NCI-H748 (cell line): ENCODE data around the gene ZNF280C.
"Not testable (repeated sequence)": the region's sequence is repeated elsewhere in the genome, so short reads cannot be mapped to it uniquely, and the experiment has no call there.

Experiments
- DNase-seq: peaks from one replicate; lab custom pipeline; 2025; ENCODE audit not compliant: unreplicated experiment; lab: John Stamatoyannopoulos, UW

Gene ZNF280C

DNA sequence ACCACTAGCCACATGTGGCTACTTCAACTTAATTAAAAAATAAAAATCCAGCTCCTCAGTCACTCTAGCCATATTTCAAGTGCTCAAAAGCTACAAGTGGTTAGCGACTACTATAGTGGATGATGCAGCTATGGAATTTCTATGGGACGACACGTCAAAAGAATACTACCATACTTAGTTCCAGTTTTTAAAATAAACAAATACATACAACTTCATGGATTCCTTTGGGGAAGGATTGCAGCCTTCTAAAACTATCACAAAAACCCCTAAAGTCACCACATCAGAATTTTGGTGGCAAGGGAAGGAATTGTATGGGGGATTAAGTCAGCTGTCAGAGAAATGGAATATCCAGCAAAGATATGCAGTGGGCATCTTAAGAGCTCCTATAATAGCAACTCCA, 6.5 kb downstream of the ZNF280C start:
- no peak for DNase-seq

DNA sequence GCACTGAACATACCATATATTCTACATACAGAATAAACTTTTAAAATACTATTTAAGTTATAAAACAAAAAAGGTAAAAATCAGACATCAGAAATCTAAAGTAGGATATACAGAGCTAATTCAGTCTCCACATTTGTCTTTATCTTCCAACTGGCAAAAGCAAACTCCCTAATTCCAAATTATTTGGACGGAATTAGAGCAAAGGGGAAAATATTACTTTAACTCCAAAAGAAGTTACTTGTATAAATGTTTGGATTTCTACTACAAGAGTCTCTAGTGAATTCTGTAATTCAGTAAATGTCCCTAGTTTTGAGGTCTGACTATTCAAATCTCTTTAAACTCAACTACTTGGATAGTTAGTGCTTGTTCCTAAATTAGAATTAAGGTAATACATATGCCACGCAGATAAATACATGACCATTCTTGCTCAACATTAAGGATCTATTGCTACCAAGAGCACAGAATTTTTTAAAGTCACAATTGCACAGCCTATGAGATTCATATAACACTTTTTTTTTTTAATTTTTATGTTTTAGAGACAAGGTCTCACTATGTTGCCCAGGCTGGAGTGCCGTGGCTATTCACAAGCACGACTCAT, 7.3 kb downstream of the ZNF280C start:
- DNase-seq, result no peak

DNA sequence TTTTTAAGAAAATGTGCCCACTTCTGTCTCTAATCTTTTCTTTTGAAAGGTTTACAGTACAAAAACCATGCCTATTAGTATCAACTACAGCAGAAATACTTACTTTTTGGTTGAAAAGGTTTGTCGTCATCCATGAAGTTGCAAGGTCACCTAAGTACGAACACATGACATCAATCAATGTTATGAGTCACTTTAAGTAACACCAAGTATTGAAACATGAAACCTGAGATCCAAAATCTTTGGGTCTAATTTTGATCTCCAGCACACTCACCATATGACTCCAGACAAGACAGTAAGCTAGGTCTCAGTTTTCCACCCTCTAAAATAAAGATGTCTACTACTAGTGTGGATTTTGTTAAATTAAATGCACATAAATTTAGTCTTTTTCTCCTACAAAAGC, 8.4 kb downstream of the ZNF280C start:
- no peak for DNase-seq

DNA sequence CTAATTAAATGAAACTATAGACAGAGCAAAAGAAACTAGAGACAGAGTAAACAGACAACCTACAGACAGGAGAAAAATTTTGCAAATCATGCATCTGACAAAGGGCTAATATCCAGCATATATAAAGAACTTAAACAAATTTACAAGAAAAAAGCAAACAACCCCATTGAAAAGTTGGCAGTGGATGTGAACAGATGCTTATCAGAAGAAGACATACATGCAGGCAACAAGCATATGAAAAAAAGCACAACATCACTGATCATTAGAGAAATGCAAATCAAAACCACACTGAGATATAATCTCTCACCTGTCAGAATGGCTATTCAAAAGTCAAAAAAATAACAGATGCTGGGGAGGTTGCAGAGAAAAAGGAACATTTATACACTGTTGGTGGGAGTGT, 14.8 kb downstream of the ZNF280C start:
- peak; percentile 51 for DNase-seq

DNA sequence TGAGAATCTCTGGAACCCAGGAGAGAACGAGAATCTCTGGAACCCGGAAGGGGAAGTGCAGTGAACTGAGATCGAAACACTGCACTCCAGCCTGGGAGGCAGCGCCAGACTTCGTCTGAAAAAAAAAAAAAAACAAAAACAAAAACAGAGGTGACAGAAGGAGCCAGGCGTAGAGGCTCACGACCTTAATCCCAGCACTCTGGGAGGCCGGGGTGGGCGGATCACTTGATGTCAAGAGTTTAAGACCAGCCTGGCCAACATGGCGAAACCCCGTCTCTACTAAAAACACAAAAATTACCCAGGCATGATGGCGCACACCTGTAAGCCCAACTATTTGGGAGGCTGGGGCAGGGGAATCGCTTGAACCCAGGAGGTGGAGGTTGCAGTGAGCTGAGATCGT, 17.0 kb downstream of the ZNF280C start:
- DNase-seq, result no peak

DNA sequence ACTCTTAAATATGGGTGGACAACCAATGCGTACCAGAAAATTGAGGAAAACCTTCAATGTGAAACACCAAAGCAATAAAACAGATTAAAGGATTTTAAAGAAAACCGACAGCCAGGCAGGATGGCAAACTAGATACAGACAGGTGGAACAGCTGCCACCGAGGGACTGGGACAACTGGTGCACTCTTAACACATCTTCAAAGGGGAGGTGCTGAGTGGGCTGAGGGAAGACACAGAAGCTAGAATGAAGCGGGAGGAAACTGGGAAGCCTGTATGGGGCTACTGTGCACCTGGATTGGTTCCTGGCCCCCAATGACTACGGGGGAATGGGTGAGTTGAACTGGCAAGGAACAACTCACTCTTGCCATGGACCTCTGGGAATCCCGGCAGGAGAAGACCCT, 20.7 kb downstream of the ZNF280C start:
- no peak for DNase-seq

DNA sequence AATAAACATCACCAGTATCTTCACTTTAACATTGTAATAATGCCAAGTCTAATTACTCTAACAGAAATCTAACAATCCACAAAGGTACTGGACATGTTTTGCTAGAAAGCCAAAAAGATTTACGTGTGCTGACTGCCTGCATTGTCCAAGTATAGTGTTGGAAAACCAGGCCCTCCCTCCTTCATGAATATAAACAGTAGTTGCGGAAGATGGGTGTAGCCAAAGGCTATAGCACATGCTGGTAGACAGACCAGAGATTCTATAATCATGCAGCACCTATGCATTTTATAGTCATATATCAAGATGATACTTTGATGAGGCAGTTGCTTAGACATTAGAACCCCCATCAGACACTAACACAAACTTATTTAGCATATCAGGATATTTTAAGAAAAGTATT, 22.6 kb downstream of the ZNF280C start:
- DNase-seq, result no peak

DNA sequence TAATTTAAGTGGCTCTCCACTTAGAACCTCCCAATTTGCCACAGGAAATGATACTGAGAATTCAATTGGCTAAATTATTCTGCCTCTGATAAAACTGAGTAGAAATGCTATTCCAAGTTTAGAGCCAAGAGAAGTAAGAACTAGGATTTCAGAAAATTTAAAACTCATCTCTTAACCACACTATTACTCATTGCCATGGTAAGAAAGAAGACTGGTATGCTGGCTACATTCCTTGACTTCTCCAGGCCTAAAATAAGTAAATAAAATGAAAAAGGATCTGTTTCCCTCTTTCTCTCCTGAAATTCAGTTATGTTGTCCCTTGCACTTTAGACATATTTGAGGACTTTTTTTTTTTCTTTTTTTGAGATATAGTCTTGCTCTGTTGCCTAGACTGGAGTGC, 23.3 kb downstream of the ZNF280C start:
- DNase-seq, result no peak

DNA sequence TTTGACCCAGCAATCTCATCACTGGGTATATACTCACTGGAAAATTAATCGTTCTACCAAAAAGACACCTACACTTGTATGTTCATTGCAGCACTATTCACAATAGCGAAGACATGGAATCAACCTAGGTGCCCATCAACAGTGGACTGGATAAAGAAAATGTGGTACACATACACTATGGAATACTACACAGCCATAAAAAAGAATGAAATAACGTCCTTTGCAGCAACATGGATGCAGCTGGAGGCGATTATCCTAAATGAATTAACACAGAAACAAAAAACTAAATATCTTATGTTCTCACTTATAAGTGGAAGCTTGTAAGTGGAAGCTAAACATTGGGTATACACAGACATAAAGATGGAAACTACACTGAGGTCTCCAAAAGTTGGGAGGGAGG, 37.5 kb downstream of the ZNF280C start:
- not testable (repeated sequence) for DNase-seq

DNA sequence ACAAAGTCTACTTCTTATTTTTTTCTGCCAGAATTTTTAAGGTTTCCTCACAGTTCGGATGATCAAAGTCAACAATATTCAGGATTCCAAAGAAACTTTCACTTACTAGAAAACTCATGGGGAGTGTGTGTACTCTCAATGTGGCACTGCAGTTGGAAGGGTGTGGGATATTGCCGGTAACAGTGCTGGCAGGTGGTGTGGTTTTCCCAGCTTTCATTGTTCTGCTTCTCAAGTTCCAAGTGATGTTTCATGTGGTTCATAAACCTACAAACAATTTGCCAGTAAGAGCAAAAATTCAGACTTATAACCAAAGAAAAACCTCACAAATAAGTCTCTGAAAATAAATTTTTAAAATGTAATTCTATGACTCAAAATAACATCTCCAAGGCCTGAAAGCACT, 39.8 kb downstream of the ZNF280C start:
- no peak for DNase-seq

DNA sequence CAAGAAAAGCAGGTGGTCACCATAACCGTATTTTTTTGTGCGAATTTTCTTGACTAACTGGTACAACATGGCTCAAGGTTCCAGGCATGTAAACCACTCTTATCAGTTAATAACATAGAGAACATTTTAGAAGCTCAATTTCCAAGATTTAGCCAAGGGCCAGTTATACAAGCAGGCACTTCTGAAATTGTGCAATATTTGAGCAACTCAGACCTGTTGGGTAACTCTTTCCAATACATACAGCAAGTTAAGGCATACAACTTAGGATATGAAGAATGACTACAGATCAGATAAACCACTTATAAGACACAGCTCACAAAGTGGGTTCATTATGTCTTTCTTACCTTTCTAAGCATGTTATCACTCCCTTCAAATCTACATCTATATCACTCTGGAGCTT, 43.9 kb downstream of the ZNF280C start:
- no peak for DNase-seq

DNA sequence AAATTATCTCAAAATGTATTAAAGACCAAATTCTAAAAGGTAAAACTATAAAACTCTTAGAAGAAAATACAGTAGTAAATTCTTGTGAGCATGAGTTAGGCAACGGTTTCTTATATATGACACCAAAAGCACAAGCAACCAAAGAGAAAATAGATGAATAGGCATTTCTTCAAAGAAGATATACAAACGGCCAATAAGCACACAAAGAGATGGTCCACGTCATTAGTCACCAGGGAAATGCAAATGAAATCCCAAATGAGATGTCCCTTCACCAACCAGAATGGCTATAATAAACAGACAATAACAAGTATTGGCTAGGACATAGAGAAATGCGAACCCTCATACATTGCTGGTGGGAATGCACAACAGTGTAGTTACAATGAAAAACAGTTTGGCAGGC, 52.4 kb downstream of the ZNF280C start:
- no peak for DNase-seq

DNA sequence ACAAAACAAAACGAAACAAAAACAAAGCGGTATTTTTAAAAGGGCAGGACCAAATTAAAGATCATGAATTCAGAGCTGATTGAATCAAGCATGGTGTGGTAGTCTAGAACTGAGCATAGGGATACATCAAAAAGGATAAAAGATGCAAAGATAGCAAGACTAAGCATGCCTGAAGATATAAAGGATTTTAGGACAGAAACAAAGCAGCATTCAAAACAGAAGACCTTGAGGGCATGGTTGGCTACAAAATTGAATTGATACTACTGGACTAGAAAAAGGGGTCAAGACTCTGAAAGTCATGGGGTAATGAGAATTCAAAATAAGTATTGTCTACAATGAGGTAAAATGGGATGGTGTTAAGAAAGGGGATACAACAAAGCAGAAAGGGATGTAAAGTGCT, 55.3 kb downstream of the ZNF280C start:
- no peak for DNase-seq

DNA sequence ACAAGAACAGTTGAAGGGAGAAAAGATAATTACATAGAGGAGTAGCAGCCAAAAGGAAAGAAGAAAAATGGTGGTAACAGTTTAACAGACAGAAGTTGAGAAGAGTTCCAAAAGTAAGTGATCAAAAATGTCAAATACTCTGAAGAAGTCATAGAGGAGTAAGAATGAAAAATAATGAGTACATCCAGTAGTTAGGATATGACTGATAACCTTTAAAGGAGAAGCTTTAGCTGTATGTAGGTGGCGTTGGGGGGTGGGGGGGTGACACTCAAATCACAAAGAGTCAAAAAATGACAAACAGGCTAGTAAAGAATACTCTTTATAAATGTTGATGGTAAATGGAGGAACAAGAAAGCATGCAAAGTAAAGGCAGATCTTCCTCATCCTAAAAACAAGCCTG, 56.3 kb downstream of the ZNF280C start:
- DNase-seq, result no peak

DNA sequence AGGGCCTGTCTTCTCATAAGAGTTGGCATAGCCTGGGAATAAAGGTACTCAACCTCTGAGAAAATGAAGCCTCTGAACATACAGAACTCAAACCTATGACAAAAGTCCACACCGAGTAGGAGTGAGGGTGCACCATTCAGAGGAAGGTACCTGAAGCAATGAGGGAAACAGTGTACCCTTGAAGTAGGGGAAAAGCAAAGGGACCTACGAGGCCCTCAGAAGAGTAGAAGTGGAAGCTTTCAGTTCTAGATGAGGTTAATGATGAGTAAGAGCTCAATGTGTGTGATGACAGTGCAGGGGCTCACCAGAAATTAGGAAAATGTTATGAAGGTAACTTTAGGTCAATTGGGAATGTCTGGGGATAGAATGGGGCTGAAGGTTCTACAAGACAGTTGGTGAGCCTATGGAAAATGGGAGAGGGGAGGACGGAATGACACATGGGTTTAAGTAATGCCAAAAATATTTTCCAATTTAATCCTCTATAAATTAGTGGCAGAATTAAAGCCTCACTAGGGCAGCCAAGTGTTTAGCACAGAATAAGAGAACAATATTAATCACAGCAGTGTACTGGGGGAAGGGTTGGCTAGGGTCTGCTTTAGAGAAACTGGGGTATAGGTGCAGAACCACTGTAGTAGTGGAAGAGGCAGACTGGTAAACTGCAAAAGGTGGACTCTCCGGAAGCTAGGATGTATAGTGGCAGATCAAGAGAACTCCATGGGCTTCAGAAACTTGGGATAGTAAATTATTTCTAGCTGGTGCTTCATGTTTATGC, 57.1 kb downstream of the ZNF280C start:
- DNase-seq, result no peak

DNA sequence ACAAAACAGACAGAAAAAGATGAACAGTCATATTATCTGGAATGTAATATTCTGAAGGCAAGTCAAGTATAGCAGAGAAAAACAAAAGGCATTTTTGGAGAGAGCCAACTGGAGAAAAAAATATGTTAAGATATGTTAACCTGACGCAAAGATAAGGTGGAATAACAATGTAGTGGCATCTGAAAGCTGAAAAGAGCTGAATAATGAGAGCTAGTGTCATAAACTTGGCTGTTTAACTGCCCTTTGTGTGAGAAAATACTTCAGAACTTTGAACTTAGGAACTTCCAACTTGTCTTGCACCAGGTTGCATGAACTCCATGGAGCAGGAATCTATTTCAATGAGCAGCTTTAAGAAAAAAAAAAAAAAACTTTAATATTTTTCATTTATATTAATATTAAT, 64.1 kb downstream of the ZNF280C start:
- DNase-seq, result no peak

DNA sequence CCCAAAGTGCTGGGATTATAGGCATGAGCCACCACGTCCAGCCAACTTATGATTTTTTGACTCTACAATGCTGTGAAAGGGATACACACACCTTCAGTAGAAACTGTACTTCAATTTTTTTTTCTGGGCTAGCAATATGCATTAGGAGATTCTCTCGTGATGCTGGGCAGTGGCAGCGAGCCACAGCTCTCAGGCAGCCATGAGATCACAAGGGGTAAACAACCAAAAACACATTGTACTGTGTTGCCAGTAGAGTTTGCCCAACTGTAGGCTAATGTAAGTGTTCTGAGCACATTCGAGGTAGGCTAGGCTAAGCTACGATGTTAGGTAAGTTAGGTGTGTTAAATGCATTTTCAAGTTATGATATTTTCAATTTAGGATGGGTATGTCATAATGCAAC, 71.2 kb downstream of the ZNF280C start:
- DNase-seq, result no peak

DNA sequence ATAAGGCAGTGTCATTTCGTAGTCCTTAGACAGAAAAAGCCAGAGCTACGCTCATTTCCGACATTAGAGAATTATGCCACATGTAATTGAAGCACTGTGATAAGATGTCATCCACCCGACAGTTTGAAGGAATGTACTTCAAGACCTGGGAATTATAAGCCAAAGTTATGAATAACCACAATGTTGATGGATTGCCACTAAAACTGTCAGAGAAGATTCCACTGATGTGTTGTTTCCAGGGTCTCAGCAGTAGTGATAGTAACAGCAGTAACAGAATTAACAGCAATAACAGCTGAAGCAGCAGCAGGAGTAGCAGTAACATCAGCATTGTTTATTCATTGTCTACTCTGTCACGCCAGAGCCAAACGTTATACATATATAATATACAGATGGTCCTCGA, 72.2 kb downstream of the ZNF280C start:
- DNase-seq, result no peak

DNA sequence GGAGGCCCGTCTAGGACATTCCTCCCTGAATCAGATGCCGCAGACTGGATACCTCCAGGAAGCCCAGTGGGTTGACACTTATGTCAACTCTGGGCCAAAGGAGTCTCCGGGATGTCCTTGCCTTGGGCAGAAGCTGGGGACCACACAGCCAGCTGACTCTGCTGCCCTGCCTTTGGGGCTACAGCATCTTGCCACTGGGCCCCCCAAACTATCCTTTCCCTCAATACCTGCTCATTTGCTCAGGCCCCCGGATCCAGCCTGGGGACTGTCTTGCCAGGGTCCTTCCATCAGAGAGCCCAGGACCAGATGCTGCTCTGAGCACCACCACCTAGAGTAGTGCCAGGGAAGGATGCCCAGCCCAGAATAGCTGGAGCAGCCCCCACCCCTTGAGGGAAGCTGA, 77.9 kb downstream of the ZNF280C start:
- no peak for DNase-seq

DNA sequence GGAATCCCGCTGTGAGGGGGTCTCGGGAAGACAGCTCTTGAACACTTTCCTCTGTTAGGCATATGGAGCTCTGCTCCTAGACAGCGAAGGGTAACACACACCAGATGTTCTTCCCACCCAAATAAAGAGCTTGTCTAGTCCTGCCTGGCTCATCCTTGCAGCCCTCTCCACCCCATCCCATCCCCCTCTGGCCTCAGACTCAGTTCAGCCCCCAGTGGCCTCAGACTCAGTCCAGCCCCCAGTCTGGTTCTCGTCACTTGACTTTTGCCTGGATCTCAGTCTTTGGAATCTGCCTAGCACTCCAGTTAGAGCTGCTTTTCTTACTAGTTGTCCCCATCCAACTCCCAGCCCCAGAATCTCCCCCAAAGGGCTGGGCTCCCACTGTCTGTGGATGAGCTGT, 82.0 kb downstream of the ZNF280C start:
- DNase-seq, result no peak

DNA sequence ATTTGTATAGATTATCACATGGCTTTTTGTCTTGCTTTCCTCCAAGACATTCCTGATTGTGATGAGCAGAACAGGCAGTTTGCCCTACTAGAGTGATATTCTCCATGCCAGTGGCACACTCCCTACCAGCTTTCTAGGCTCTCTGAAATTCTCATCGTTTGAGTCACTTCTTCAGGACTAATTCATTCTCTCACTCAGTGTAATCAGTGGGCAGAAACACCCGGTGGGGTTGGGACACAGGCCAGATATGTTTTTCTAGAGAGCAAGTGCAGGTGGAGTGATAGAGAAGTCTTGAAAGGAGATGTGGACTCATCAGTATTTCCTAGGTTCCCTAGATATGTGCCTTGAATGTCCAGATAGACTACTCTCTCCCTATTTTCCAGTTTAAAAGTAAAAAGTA, 83.8 kb downstream of the ZNF280C start:
- DNase-seq, result no peak

DNA sequence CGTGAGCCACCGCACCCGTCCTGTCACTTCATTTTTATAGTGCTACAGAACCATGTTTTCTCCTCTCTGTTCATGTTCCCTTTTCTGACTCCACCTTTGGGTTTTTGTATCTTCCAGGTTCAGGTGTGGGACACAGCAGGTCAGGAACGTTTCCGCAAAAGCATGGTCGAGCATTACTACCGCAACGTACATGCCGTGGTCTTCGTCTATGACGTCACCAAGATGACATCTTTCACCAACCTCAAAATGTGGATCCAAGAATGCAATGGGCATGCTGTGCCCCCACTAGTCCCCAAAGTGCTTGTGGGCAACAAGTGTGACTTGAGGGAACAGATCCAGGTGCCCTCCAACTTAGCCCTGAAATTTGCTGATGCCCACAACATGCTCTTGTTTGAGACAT, 84.5 kb downstream of the ZNF280C start:
- no peak for DNase-seq

DNA sequence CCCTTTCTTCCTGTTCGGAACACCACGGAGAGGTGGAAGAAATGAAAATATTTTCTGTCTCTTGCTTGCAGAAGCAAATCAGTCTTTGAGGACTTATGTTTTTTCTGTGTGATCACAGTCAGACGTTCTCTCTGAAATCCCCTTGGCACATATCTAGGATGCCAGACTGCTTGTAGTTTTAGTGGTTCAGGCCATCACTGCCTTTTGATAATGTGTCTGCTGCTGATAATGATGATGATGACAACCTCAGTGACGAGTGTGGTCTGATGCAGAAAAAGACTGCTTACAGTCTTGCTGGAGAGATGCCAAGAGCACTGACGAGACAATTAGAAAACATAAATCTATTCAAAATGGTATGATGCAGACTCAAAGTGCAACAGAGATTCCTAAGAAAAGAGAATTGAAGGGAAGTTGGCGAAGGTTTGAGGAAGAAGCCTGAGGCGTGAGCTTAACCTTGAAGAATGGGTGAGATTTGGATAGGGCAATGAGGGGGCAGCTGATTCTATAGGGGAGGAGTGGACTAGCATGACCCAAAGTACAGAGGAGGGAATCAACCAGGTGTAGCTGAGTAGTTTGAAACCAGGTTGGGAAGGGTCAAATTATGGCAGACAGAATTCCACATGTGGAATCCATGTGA, 89.0 kb downstream of the ZNF280C start:
- peak; percentile 6 for DNase-seq
